Hypothalamus (tissue), 51 donors: ENCODE measurements around the gene CYP27B1.
"Not testable (repeated sequence)": the region's sequence is repeated elsewhere in the genome, so short reads cannot be mapped to it uniquely, and the experiment has no call there.

Experiments used
- DNase-seq, 51 donors: peaks; one replicate each; lab custom pipeline; 2025; lab: John Stamatoyannopoulos, UW

CYP27B1 gene

GRCh38 chr12:57783861-57784260, 17.0 kb upstream of the CYP27B1 start:
- no peak for DNase-seq

- no peak for DNase-seq
Measured at GRCh38 chr12:57783466-57783801, 16.6 kb upstream of the CYP27B1 start.

GRCh38 chr12:57782608-57783465, 16.0 kb upstream of the CYP27B1 start, which contains the start of gene TSFM:
TSS of gene TSFM (plus strand) at chr12:57782787. CDS start at chr12:57782802, 15 bp downstream.
- peak; percentile 47 to 97 (median 89) for DNase-seq

GRCh38 chr12:57782243-57782607, 15.3 kb upstream of the CYP27B1 start:
- DNase-seq, result no peak

- DNase-seq, result no peak
Measured at GRCh38 chr12:57781801-57782200, 14.9 kb upstream of the CYP27B1 start.

- no peak for DNase-seq
Measured at GRCh38 chr12:57781244-57781643, 14.4 kb upstream of the CYP27B1 start.

- no peak for DNase-seq
Measured at GRCh38 chr12:57780284-57780897, 13.5 kb upstream of the CYP27B1 start.

- DNase-seq, result no peak
Measured at GRCh38 chr12:57779736-57780135, 12.9 kb upstream of the CYP27B1 start.

GRCh38 chr12:57777911-57778310, 11.0 kb upstream of the CYP27B1 start:
- DNase-seq, result no peak

GRCh38 chr12:57777367-57777766, 10.5 kb upstream of the CYP27B1 start:
- no peak for DNase-seq

- no peak for DNase-seq
Measured at GRCh38 chr12:57776247-57776587, 9.3 kb upstream of the CYP27B1 start.

GRCh38 chr12:57775563-57776246, 8.8 kb upstream of the CYP27B1 start:
- DNase-seq, result no peak

GRCh38 chr12:57775044-57775443, 8.2 kb upstream of the CYP27B1 start:
- no peak for DNase-seq

GRCh38 chr12:57774634-57775033, 7.8 kb upstream of the CYP27B1 start:
- not testable (repeated sequence) for DNase-seq

- DNase-seq, result peak in 28 of 51 donors; percentile 20 to 77 (median 54)
Measured at GRCh38 chr12:57772429-57773322, 5.8 kb upstream of the CYP27B1 start, which contains the start of gene EEF1AKMT3. TSS of gene EEF1AKMT3 (plus strand) at chr12:57772614. CDS start at chr12:57772725, 111 bp downstream.

GRCh38 chr12:57771873-57772428, 5.1 kb upstream of the CYP27B1 start, which contains the start of gene METTL1:
TSS of gene METTL1 (minus strand) at chr12:57772105. CDS start at chr12:57772083, 22 bp downstream.
- DNase-seq, result peak; percentile 72 to 97 (median 91)

GRCh38 chr12:57771236-57771872, 4.5 kb upstream of the CYP27B1 start:
- peak in 21 of 51 donors; percentile 54 to 85 (median 74) for DNase-seq

GRCh38 chr12:57770734-57771133, 3.9 kb upstream of the CYP27B1 start:
- no peak for DNase-seq

GRCh38 chr12:57769594-57769993, 2.7 kb upstream of the CYP27B1 start:
- DNase-seq, result no peak

- no peak for DNase-seq
Measured at GRCh38 chr12:57767876-57768275, 998 bp upstream of the CYP27B1 start.
